HepG2 (cell line): ENCODE measurements around the gene PPP3R1. TPM values are rescaled to one million over a fixed set of nuclear protein-coding genes. Genes with fewer than 3 reads are reported as not detected.

Experiments
- ATAC-seq: fragments of 200-7000 bp; cut with Tn5 transposase; 3 replicates; pipeline ENCODE4 v1.9.1; 2020; ENCODE audit warnings: mild to moderate bottlenecking, moderate library complexity
- BruUV-seq: library from RNA; stranded (reverse); fragments of 400-500 nt; replicated peaks from 2 replicates; lab custom pipeline; 2021; lab: Mats Ljungman, UMichigan
- CTCF ChIA-PET: fragments of 300-600 bp; formaldehyde crosslinking; extraction: SDS; loops from one replicate; lab custom pipeline; 2021; ENCODE audit warnings: low total read pairs, inconsistent platforms, low intra/inter-chr PET ratio; lab: Yijun Ruan, JAX
- POLR2A ChIA-PET: fragments of 350-600 bp; sonication (Branson Sonifier 250); formaldehyde crosslinking; loops from one replicate; lab custom pipeline; 2020; ENCODE audit warnings: antibody characterized with exemption, inconsistent platforms; lab: Yijun Ruan, JAX
- DNase-seq: peaks from one replicate; pipeline ENCODE4 v3.0.0-alpha.2; 2015; ENCODE audit warnings: low spot score
- FAIRE-seq: peaks from 3 replicates; lab custom pipeline; 2011; peaks lifted over from hg19 to GRCh38; lab: Jason Lieb, UNC
- H2AFZ ChIP-seq: one replicate; pipeline ENCODE4 v1.6.1; 2011; ENCODE audit warnings: low read length, inconsistent platforms
- H3K27ac ChIP-seq: fragments of 300-600 bp; 3 replicates; pipeline ENCODE4 v1.8.0; 2011; ENCODE audit warnings: mixed run types, mild to moderate bottlenecking, mixed read lengths, low read length, inconsistent platforms; ENCODE audit not compliant: insufficient read depth; ENCODE audit errors: extremely low read length
- H3K27me3 ChIP-seq, 2 experiments: fragments of 200-600 bp in 1 of 2; 2 replicates in 1 of 2; 3 replicates in 1 of 2; pipeline versions ENCODE4 v1.6.0 to v1.8.0; 2011; ENCODE audit warnings: low read length in 2 of 2, mild to moderate bottlenecking in 2 of 2, moderate library complexity in 2 of 2, inconsistent platforms in 1 of 2; ENCODE audit not compliant: insufficient read depth in 2 of 2, control insufficient read depth in 1 of 2
- H3K36me3 ChIP-seq, 2 experiments: fragments of 200-600 bp in 1 of 2; replicated peaks in 1 of 2; 2 replicates in 1 of 2; 3 replicates in 1 of 2; pipeline versions ENCODE4 v1.5.1 to v1.8.0; 2011; ENCODE audit warnings: low read length in 2 of 2, inconsistent platforms in 1 of 2; ENCODE audit not compliant: insufficient read depth in 2 of 2, control insufficient read depth in 1 of 2
- H3K4me1 ChIP-seq: 2 replicates; pipeline ENCODE4 v1.5.1; 2012; ENCODE audit warnings: low read length, inconsistent platforms; ENCODE audit not compliant: insufficient read depth
- H3K4me2 ChIP-seq: 2 replicates; pipeline ENCODE4 v1.6.0; 2011; ENCODE audit warnings: low read depth, low read length, inconsistent platforms
- H3K4me3 ChIP-seq, 3 experiments: fragments of 200-600 bp in 1 of 3; sonication (generic), shearing (Covaris generic) in 1 of 3; replicated peaks in 1 of 3; 2 replicates each; pipeline ENCODE4 v1.5.1; 2011 to 2016; ENCODE audit warnings: low read length in 3 of 3, inconsistent platforms in 2 of 3, low read depth in 2 of 3, mild to moderate bottlenecking in 2 of 3, control low read depth in 1 of 3, mixed read lengths in 1 of 3; ENCODE audit not compliant: insufficient read depth in 1 of 3
- H3K79me2 ChIP-seq: one replicate; pipeline ENCODE4 v1.6.1; 2011; ENCODE audit warnings: low read length, inconsistent platforms; ENCODE audit not compliant: insufficient read depth
- H3K9ac ChIP-seq: 2 replicates; pipeline ENCODE4 v1.6.0; 2011; ENCODE audit warnings: mild to moderate bottlenecking, low read depth, low read length, inconsistent platforms; ENCODE audit not compliant: insufficient read depth
- H3K9me3 ChIP-seq: 2 replicates; pipeline ENCODE4 v1.5.1; 2012; ENCODE audit warnings: mild to moderate bottlenecking, low read length
- H4K20me1 ChIP-seq: 2 replicates; pipeline ENCODE4 v1.6.0; 2011; ENCODE audit warnings: inconsistent platforms, mild to moderate bottlenecking, low read length, moderate library complexity; ENCODE audit not compliant: insufficient read depth
- NFKB2 ChIP-seq: sonication (generic); formaldehyde crosslinking; IDR thresholded peaks from 2 replicates; pipeline ENCODE4 v1.4.0; 2020; ENCODE audit warnings: missing genetic modification reagents, borderline replicate concordance
- RFXAP ChIP-seq: sonication (generic); formaldehyde crosslinking; IDR thresholded peaks from 2 replicates; pipeline ENCODE4 v1.4.0; 2020; ENCODE audit warnings: missing genetic modification reagents, borderline replicate concordance
- ZNF160 ChIP-seq: sonication (generic); formaldehyde crosslinking; IDR thresholded peaks from 2 replicates; pipeline ENCODE4 v1.8.0; 2022; ENCODE audit warnings: mild to moderate bottlenecking, inconsistent platforms, missing genetic modification reagents
- ZNF180 ChIP-seq: sonication (generic); formaldehyde crosslinking; IDR thresholded peaks from 2 replicates; pipeline ENCODE4 v1.4.0; 2020; ENCODE audit warnings: low read depth, missing genetic modification reagents, borderline replicate concordance
- ZNF224 ChIP-seq: sonication (generic); formaldehyde crosslinking; IDR thresholded peaks from 2 replicates; pipeline ENCODE4 v1.5.0; 2020; ENCODE audit warnings: mild to moderate bottlenecking, missing genetic modification reagents
- WGBS: methylation state at CpG from one replicate; pipeline ENCODE4 v1.1.6; 2017; ENCODE audit warnings: low lambda C conversion rate; 5-methylcytosine and 5-hydroxymethylcytosine counted together
- in situ Hi-C: cut with HindIII; loops from 2 replicates; pipeline ENCODE4 v1.10.0; 2017; ENCODE audit warnings: low pct_unique_long_range_greater_than_20kb; ENCODE audit not compliant: extremely low pct_ligation_motif_present
- intact Hi-C: fragments of 100-400 bp; cut with micrococcal nuclease; formaldehyde crosslinking; loops from one replicate; pipeline ENCODE4 v1.10.0; 2022; ENCODE audit not compliant: unreplicated experiment
- polyA plus RNA-seq, 8 experiments: library from polyadenylated mRNA; depleted of rRNA in 3 of 8; stranded (reverse) in 7 of 8; unstranded in 1 of 8; fragments of >200 nt; fragmentation: Illumina TruSeq in 4 of 8; extraction: Trizol in 4 of 8; gene quantifications; 2 replicates each; pipeline versions ENCODE4 v1.2.1 to v1.2.3, GENCODE V29; 2011 to 2016; ENCODE audit warnings: low read depth in 4 of 8, missing spikeins in 1 of 8, mixed read lengths in 1 of 8; ENCODE audit not compliant: insufficient read depth in 1 of 8
- total RNA-seq, 5 experiments: library from RNA; depleted of rRNA; stranded (reverse); fragments of >200 nt; fragmentation: Illumina TruSeq; extraction: Trizol; gene quantifications; 2 replicates each; pipeline ENCODE4 v1.2.3, GENCODE V29; 2016; ENCODE audit warnings: low read depth in 1 of 5
- TF ChIP-seq, protein P1 (sequence below): sonication (generic); formaldehyde crosslinking; conservative IDR thresholded peaks from 2 replicates; pipeline ENCODE4 v1.4.0; 2020; ENCODE audit warnings: mild to moderate bottlenecking, missing genetic modification reagents, moderate library complexity
- TF ChIP-seq, protein P2 (sequence below): sonication (generic); formaldehyde crosslinking; IDR thresholded peaks from 2 replicates; pipeline ENCODE4 v1.8.1; 2023; ENCODE audit warnings: mild to moderate bottlenecking, missing genetic modification reagents
- TF ChIP-seq, protein P3 (sequence below): sonication (generic); formaldehyde crosslinking; IDR thresholded peaks from 2 replicates; pipeline ENCODE4 v1.4.0; 2020; ENCODE audit warnings: mild to moderate bottlenecking, missing genetic modification reagents
- TF ChIP-seq, protein P4 (sequence below): sonication (generic); formaldehyde crosslinking; IDR thresholded peaks from 2 replicates; pipeline ENCODE4 v1.4.0; 2020; ENCODE audit warnings: missing genetic modification reagents

PPP3R1 gene
- total and polyA plus RNA-seq, 2 of the 13 experiments (the other 11 are each of a cell fraction or from before 2014, with no cell fraction given) = 11.6 to 25.7 TPM

DNA sequence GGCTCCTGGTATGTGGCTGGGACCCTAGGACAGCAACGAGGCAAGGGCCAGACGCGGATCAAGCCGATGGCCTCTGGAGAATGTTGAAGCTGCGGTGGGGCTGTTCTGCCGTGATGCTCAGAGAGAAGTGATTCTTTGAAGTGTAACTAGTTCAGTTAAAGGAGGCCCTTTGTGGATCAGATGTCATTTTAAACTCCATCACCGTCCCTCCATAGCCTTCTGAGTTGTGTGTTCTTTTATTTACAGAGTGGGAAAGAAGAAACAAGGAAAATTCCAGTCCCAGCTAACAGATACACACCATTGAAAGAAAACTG is 94.2 kb downstream of the PPP3R1 start:
- CTCF ChIA-PET = no interaction called here
- in situ Hi-C loops = no loop called here
- POLR2A ChIA-PET = interaction anchor here (1.0 to 2.1 kb wide), 6 partner anchors 10 to 95 kb away, joined by 3 to 26 read pairs (median 9); partner anchors contain the start of genes C1D and PPP3R1
- intact Hi-C loops = loop anchor here (5.0 kb wide), 1 partner anchor 39 kb away; no protein-coding TSS in a partner anchor
- Histone ChIP-seq H2AFZ (peak overlapping the region; percentile 28), H4K20me1 (no peaks in the 10 kb centered on the region), H3K9me3 (no peaks in the 10 kb centered on the region), H3K27me3 (no peaks in the 10 kb centered on the region; a peak in 1 of 5 replicates), H3K4me3 (peak overlapping the region; percentile 82 to 91 (median 82)), H3K4me2 (peak overlapping the region; percentile 72), H3K9ac (peak overlapping the region; percentile 91), H3K27ac (peak overlapping the region; percentile 90), H3K36me3 (peaks cover 12 to 29% of the 10 kb centered on the region in 2 experiments), H3K79me2 (peaks cover 39% of the 10 kb centered on the region), H3K4me1 (peaks cover 17% of the 10 kb centered on the region; the same call in 1 of the 2 replicates)
- BruUV-seq = TSS peak; percentile 76
- WGBS = 0% methylated on average over 7 of the region's 7 CpGs
- ATAC-seq = no peak
- DNase-seq = no peak
- FAIRE-seq = no peak
- TF ChIP-seq, protein P1, sequence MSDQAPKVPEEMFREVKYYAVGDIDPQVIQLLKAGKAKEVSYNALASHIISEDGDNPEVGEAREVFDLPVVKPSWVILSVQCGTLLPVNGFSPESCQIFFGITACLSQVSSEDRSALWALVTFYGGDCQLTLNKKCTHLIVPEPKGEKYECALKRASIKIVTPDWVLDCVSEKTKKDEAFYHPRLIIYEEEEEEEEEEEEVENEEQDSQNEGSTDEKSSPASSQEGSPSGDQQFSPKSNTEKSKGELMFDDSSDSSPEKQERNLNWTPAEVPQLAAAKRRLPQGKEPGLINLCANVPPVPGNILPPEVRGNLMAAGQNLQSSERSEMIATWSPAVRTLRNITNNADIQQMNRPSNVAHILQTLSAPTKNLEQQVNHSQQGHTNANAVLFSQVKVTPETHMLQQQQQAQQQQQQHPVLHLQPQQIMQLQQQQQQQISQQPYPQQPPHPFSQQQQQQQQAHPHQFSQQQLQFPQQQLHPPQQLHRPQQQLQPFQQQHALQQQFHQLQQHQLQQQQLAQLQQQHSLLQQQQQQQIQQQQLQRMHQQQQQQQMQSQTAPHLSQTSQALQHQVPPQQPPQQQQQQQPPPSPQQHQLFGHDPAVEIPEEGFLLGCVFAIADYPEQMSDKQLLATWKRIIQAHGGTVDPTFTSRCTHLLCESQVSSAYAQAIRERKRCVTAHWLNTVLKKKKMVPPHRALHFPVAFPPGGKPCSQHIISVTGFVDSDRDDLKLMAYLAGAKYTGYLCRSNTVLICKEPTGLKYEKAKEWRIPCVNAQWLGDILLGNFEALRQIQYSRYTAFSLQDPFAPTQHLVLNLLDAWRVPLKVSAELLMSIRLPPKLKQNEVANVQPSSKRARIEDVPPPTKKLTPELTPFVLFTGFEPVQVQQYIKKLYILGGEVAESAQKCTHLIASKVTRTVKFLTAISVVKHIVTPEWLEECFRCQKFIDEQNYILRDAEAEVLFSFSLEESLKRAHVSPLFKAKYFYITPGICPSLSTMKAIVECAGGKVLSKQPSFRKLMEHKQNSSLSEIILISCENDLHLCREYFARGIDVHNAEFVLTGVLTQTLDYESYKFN (CRISPR knock-in tag) = no peak
- TF ChIP-seq NFKB2 (CRISPR knock-in tag) (no peak; the same call in 1 of the 2 replicates), ZNF160 (CRISPR knock-in tag) (0 out of 2 replicates have a peak, but pooled peaks have one; percentile 5), RFXAP (CRISPR knock-in tag) (no peak), ZNF180 (no peak), ZNF224 (CRISPR knock-in tag) (0 out of 2 replicates have a peak, but pooled peaks have one; percentile 7)
- TF ChIP-seq, protein P2, sequence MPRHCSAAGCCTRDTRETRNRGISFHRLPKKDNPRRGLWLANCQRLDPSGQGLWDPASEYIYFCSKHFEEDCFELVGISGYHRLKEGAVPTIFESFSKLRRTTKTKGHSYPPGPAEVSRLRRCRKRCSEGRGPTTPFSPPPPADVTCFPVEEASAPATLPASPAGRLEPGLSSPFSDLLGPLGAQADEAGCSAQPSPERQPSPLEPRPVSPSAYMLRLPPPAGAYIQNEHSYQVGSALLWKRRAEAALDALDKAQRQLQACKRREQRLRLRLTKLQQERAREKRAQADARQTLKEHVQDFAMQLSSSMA (CRISPR knock-in tag) = 0 out of 2 replicates have a peak, but pooled peaks have one; percentile 10
- TF ChIP-seq, protein P3, sequence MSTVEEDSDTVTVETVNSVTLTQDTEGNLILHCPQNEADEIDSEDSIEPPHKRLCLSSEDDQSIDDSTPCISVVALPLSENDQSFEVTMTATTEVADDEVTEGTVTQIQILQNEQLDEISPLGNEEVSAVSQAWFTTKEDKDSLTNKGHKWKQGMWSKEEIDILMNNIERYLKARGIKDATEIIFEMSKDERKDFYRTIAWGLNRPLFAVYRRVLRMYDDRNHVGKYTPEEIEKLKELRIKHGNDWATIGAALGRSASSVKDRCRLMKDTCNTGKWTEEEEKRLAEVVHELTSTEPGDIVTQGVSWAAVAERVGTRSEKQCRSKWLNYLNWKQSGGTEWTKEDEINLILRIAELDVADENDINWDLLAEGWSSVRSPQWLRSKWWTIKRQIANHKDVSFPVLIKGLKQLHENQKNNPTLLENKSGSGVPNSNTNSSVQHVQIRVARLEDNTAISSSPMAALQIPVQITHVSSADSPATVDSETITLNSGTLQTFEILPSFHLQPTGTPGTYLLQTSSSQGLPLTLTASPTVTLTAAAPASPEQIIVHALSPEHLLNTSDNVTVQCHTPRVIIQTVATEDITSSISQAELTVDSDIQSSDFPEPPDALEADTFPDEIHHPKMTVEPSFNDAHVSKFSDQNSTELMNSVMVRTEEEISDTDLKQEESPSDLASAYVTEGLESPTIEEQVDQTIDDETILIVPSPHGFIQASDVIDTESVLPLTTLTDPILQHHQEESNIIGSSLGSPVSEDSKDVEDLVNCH (CRISPR knock-in tag) = no peak
- TF ChIP-seq, protein P4, sequence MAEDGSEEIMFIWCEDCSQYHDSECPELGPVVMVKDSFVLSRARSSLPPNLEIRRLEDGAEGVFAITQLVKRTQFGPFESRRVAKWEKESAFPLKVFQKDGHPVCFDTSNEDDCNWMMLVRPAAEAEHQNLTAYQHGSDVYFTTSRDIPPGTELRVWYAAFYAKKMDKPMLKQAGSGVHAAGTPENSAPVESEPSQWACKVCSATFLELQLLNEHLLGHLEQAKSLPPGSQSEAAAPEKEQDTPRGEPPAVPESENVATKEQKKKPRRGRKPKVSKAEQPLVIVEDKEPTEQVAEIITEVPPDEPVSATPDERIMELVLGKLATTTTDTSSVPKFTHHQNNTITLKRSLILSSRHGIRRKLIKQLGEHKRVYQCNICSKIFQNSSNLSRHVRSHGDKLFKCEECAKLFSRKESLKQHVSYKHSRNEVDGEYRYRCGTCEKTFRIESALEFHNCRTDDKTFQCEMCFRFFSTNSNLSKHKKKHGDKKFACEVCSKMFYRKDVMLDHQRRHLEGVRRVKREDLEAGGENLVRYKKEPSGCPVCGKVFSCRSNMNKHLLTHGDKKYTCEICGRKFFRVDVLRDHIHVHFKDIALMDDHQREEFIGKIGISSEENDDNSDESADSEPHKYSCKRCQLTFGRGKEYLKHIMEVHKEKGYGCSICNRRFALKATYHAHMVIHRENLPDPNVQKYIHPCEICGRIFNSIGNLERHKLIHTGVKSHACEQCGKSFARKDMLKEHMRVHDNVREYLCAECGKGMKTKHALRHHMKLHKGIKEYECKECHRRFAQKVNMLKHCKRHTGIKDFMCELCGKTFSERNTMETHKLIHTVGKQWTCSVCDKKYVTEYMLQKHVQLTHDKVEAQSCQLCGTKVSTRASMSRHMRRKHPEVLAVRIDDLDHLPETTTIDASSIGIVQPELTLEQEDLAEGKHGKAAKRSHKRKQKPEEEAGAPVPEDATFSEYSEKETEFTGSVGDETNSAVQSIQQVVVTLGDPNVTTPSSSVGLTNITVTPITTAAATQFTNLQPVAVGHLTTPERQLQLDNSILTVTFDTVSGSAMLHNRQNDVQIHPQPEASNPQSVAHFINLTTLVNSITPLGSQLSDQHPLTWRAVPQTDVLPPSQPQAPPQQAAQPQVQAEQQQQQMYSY (CRISPR knock-in tag) = no peak; the same call in 1 of the 2 replicates
